ENCODE results near the gene ARL8B.

ARL8B gene

DNA sequence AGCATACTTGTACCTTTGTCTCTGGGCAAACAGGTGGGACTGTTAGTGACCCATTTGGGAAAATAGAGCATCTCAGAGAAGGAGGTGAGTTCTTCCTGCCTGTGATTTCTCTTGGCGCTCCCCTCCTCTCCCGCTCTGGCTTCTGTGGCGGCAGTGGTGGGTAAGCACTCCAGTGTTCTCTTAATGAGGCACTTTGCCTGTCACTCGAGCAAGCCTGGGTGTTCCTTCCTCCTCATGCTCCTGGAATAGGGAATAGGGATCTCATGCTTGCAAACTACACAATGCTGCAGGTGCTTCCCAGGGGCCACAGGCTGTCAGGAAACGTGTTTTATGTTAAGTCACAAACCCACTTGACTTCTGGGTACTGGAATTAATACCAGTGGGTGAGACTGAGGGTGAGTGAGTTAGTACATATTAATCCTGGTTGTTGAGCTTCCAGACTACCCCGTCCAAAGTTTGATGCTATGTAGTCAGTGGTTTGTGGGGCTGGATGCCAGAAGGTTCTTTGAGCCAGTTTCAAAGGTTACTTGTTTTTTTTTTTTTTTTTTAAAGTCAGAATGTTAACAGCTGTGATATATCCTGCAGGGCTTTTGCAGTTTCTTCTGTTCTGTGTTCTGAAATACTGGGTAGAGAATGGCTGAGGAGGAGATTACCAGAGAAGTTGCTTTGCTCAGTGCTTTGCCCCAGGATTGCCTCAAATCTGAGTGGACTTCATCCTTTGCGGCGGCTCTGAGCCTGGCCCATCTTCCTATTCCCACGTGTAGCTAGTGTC lies 95.9 kb downstream of the ARL8B start:
- DNase-seq: no peak

DNA sequence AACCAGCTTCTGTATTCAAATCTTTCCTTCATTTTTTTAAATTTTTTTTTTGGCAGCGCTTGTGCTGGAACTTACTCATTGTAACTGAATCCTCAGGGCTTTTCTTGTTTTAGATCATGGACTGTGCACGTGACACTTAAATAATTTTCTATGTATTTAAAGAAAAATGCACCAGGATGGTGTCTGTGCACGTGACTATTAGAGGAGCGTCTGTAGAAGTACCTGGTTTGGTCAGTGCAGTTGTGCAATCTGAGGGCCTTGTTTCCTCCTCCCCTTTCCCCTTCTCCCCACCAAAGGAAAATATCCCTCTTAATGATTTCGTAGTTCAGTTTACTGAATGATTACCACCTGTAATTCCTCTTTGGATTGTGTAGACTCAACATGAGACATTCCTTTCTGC lies 96.7 kb downstream of the ARL8B start:
- DNase-seq: no peak

DNA sequence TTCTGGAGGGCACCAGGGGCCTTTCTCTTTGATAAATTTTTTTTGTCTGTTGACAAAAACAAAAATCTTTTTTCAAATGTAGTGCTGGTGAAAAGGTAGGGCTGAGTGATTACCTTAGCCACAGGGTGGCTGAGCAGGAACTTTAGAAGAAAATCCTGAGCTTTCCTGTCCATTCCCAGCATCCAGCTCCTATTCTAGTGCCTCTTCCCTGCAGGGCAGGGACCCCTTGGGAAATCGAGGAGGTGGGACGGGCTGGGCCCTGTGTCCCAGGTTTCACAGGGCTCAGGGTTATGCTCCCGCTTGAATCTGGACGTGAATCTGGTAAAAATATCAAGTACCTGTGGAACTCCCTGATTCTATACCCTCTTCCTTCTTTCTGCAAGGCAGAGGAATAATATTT lies 97.1 kb downstream of the ARL8B start:
- DNase-seq: no peak

DNA sequence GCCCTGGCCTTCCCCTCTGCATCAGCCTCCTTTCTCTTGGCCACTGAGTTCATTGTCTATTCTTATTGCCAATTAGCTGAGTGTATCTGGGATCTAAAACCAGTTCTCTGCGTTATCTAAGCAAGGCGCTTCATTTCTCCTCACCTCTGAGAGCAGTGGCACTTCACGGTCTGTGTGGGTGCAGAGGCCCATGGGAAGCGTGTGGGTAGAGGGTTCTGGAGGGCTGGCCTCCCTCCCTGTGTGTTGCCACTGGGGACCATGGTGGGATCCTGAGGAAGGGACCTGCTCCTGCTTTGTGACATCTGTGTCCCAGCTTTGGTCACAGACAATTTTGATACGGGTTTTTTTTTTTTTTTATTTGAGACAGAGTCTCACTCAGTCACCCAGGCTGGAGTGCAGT lies 98.1 kb downstream of the ARL8B start:
- no peak for DNase-seq

DNA sequence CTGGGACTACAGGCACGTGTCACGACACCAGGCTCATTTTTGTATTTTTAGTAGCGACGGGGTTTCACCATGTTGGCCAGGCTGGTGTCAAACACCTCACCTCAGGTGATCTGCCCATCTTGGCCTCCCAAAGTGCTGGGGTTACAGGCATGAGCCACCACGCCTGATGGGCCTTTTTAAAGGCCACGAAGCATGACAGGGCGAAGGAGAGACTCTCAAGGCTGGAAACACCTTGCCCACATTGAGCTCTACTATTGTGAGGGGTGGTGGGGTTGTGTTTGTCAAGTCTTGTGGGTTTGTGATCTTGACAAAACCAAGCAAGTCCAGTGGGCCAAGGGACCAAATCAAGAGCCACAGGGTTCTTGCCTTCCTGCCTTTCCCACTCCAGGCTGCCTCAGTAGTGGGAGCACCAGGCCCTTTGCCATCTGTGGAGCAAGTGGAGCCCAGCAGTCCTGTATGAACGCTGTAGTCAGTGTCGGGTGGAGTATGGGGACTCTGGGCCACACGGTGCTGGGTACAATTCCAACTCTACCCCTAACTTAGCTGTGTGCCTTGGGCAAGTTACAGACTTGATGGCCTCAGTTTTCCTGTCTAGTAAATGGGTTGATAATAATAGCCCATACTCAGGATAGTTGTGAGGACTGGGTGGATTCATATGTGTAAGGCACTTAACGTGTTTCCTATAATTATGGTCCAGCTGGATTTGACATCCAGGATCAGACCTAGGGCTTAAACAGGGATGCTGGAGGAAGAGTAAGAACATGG lies 98.8 kb downstream of the ARL8B start:
- DNase-seq: no peak

DNA sequence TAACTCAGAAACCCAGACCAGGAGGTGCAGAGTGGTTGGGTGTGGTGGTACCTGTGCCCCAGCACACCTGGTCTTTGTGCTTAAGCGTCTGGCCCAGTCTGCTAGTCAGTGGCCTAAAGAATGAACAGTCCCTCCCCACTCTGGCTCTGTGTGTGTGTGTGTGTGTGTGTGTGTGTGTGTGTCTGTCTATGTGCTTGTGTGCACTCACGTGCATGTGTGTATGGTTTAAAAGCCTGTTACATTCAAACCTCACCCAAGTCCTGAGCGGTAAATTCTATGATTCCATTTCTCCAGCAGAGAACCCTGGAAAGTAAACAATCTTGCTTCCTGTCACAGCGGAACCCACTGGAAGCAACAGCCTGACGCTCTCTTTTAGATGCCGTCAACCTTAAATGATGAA lies 99.6 kb downstream of the ARL8B start:
- no peak for DNase-seq

DNA sequence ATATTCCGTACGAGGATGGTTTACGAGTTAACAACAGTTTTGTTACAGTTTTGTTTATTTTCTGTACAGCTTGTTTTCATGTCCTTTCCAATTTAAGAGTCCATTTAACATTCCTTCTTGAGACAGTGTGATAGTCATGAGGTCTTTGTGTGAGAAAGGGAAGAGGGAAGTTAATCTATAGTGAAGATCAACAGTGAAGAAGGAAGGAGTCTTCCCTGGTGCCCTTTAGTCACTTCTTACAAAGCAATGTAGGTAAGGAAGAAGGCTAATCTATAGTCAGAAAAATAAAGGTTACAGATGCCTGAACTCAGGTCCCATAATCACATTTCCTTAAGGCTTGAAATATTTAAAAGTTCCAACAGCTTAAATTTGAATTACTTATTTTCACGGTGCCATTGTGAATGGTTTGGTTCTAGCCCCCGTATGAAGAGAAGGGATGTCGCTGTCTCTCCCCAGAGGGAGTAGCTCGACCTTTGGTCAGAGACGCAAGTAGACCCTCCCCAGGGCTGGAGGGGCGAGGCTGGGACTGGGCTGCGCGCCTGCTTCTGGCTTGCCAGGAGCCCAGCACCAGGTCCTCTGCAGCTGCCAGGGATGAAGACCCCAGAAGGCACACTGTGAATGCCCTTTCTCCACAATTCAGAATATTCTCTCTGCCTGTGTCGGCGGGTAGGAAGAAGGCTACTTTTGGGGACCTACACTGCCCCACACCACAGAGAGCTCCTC lies 100.4 kb downstream of the ARL8B start:
- no peak for DNase-seq

DNA sequence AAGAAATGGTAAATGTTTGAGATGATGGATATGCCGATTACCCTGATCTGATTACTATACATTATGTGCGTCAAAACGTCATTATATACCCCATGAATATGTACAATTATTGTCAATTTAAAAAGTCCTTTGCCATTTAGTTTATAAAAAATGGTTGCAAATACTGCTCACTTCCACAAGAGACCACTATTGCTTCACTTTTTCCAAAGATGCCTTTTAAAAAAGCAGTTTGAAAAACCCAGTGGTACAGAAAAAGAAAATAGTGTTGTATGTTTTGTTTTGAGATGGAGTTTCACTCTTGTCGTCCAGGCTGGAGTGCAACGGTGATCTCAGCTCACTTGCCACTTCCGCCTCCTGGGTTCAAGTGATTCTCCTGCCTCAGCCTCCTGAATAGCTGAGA lies 104.7 kb downstream of the ARL8B start:
- DNase-seq: no peak

DNA sequence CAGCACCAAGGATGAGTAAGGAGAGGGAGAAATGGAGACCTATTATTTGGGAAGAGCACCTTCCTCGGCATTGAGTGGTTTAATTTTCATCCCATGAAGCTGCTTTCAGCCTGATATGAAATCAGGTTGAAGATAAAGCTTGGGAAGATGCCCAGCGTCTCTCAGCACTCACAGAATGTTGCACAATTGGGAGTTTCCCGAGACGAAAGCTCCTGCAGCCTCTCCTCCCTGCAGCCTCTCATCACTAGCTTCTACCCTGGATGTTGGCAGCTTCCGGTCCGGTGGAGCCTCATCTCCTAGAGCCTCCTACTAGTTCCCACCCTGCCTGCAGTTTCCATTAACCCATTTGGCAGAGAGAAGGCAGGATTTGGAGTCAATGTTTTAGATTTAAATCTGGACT lies 105.7 kb downstream of the ARL8B start:
- DNase-seq: no peak

DNA sequence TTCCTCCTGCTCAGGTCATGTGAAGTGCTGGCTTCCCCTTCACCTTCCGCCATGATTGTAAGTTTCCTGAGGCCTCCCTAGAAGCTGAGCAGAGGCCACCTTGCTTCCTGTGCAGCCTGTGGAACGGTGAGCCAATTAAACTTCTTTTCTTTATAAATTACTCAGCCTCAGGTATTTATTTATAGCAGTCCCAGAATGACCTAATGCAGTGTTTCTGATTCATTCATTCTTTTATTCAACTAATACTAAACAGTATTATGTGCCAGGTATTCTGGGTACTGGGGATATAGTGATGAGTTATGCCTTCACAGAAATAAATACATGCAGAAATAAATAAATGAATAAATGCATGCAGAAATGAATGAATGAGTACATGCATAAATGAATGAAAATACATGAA lies 107.3 kb downstream of the ARL8B start:
- no peak for DNase-seq

Data from NCI-H2107 (cell line).